Neural progenitor cell (in vitro differentiated cells): Measurements from ENCODE around the gene PDZD4. TPM values are rescaled to one million over a fixed set of nuclear protein-coding genes. Genes with fewer than 3 reads are reported as not detected.

ENCODE experiments used
- DNase-seq: peaks from one replicate; pipeline ENCODE4 v3.0.0-alpha.2; 2016; ENCODE audit warnings: low spot score
- H2AFZ ChIP-seq: fragments of 200-600 bp; sonication (generic); replicated peaks from 2 replicates; pipeline ENCODE4 v1.6.1; 2016; ENCODE audit warnings: antibody characterized with exemption
- H3F3A ChIP-seq: fragments of 200-600 bp; sonication (generic); 2 replicates; pipeline ENCODE4 v1.6.1; 2016; ENCODE audit warnings: antibody characterized with exemption, low read depth
- H3K27ac ChIP-seq: fragments of 200-600 bp; sonication (generic); 2 replicates; pipeline ENCODE4 v1.5.1; 2016; ENCODE audit warnings: mild to moderate bottlenecking
- H3K27me3 ChIP-seq: fragments of 200-600 bp; sonication (generic); 2 replicates; pipeline ENCODE4 v1.6.1; 2016; ENCODE audit warnings: mild to moderate bottlenecking, moderate library complexity
- H3K36me3 ChIP-seq: fragments of 200-600 bp; sonication (generic); 2 replicates; pipeline ENCODE4 v1.5.1; 2016
- H3K4me1 ChIP-seq: fragments of 200-600 bp; sonication (generic); 2 replicates; pipeline ENCODE4 v1.6.1; 2016; ENCODE audit warnings: mixed run types
- H3K4me2 ChIP-seq: fragments of 200-600 bp; sonication (generic); 2 replicates; pipeline ENCODE4 v1.6.1; 2016
- H3K4me3 ChIP-seq: fragments of 200-600 bp; sonication (generic); 2 replicates; pipeline ENCODE4 v1.5.1; 2016
- H3K79me2 ChIP-seq: fragments of 200-600 bp; sonication (generic); 2 replicates; pipeline ENCODE4 v1.6.1; 2016; ENCODE audit warnings: low read depth
- H3K9ac ChIP-seq: fragments of 200-600 bp; sonication (generic); 2 replicates; pipeline ENCODE4 v1.6.1; 2016
- H3K9me3 ChIP-seq: fragments of 200-600 bp; sonication (generic); 2 replicates; pipeline ENCODE4 v1.5.1; 2016; ENCODE audit warnings: low read depth
- H4K20me1 ChIP-seq: fragments of 200-600 bp; sonication (generic); 2 replicates; pipeline ENCODE4 v1.6.1; 2016; ENCODE audit warnings: low read depth
- H3K27ac Mint-ChIP-seq: 3 replicates; pipeline ENCODE4 v1.8.0; 2021; ENCODE audit warnings: mixed read lengths
- H3K27me3 Mint-ChIP-seq: 2 replicates; pipeline ENCODE4 v1.8.0; 2022; ENCODE audit warnings: low read depth, mild to moderate bottlenecking, inconsistent platforms, moderate library complexity, mixed read lengths; ENCODE audit not compliant: insufficient read depth
- H3K36me3 Mint-ChIP-seq: 3 replicates; pipeline ENCODE4 v1.8.0; 2021; ENCODE audit warnings: mixed read lengths
- H3K4me1 Mint-ChIP-seq: 3 replicates; pipeline ENCODE4 v1.8.0; 2021; ENCODE audit warnings: mixed read lengths
- H3K4me3 Mint-ChIP-seq: 3 replicates; pipeline ENCODE4 v1.8.0; 2021; ENCODE audit warnings: mild to moderate bottlenecking, moderate library complexity, mixed read lengths
- H3K9me3 Mint-ChIP-seq: 3 replicates; pipeline ENCODE4 v1.8.0; 2020; ENCODE audit warnings: mixed read lengths
- CTCF ChIP-seq: fragments of 200-600 bp; sonication (generic); IDR thresholded peaks from 2 replicates; pipeline ENCODE4 v1.5.1; 2017; ENCODE audit warnings: antibody characterized with exemption, mild to moderate bottlenecking
- EZH2 ChIP-seq: fragments of 200-600 bp; sonication (generic); IDR thresholded peaks from 2 replicates; pipeline ENCODE4 v1.6.1; 2017; ENCODE audit warnings: antibody characterized with exemption, mild to moderate bottlenecking, moderate library complexity
- EZH2phosphoT487 ChIP-seq: fragments of 200-600 bp; sonication (generic); IDR thresholded peaks from 2 replicates; pipeline ENCODE4 v1.6.1; 2017; ENCODE audit warnings: antibody characterized with exemption
- total RNA-seq: library from RNA; depleted of rRNA; stranded (reverse); fragments of >200 nt; gene quantifications from 2 replicates; pipeline ENCODE4 v1.2.3, GENCODE V29; 2015; ENCODE audit warnings: low replicate concordance

Gene PDZD4
- total RNA-seq, 1 donor from 2014 or later: 1.9 TPM

DNA sequence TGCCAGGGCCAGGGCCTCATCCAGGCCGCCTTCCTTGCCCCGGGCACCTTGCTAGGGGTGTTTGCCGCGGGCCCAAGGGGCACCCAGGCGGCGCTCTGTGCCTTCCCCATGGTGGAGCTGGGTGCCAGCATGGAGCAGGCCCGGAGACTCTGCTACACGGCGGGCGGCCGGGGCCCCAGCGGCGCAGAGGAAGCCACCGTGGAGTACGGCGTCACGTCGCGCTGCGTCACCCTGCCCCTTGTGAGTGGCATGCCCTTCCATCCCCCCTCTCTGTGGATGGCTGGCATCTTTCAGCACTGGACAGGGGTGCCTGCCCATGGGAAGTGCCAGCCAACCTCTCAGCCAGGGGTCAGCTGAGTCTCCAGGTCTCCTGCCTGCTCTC lies 62.7 kb downstream of the PDZD4 start:
- Histone ChIP-seq H3K27me3 (no peaks in the 10 kb centered on the region), H3K36me3 (no peaks in the 10 kb centered on the region), H2AFZ (no peak overlapping the region), H3K79me2 (no peaks in the 10 kb centered on the region), H3K9me3 (no peaks in the 10 kb centered on the region), H3K4me2 (no peak overlapping the region), H3K4me1 (no peaks in the 10 kb centered on the region), H3K27ac (no peak overlapping the region), H3K4me3 (no peak overlapping the region), H3F3A (no peaks in the 10 kb centered on the region), H4K20me1 (no peaks in the 10 kb centered on the region), H3K9ac (no peak overlapping the region)
- Mint-ChIP-seq H3K36me3 (no peaks in the 10 kb centered on the region), H3K9me3 (peaks cover 10% of the 10 kb centered on the region), H3K27ac (no peak overlapping the region), H3K4me3 (no peak overlapping the region), H3K27me3 (no peaks in the 10 kb centered on the region), H3K4me1 (peaks cover 12% of the 10 kb centered on the region)
- TF ChIP-seq CTCF: no peak
- TF ChIP-seq EZH2: no peak
- TF ChIP-seq EZH2phosphoT487: no peak
- no peak for DNase-seq

DNA sequence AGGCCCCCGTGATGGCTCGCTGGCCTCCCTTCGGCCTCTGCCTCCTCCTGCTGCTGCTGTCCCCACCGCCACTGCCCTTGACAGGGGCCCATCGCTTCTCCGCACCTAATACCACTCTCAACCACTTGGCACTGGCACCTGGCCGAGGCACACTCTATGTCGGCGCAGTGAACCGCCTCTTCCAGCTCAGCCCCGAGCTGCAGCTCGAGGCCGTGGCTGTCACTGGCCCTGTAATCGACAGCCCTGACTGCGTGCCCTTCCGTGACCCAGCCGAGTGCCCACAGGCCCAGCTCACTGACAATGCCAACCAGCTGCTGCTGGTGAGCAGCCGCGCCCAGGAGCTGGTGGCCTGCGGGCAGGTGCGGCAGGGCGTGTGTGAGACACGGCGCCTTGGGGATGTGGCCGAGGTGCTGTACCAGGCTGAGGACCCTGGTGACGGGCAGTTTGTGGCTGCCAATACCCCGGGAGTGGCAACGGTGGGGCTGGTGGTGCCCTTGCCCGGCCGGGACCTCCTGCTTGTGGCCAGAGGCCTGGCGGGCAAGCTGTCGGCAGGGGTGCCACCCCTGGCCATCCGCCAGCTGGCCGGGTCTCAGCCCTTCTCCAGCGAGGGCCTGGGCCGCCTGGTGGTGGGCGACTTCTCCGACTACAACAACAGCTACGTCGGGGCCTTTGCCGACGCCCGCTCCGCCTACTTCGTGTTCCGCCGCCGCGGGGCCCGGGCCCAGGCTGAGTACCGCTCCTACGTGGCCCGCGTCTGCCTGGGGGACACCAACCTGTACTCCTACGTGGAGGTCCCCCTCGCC lies 63.3 kb downstream of the PDZD4 start:
- Mint-ChIP-seq H3K4me3 (peak overlapping the region; percentile 67), H3K27ac (peak overlapping the region; percentile 93)
- no peak overlapping the region for H3K27ac ChIP-seq

DNA sequence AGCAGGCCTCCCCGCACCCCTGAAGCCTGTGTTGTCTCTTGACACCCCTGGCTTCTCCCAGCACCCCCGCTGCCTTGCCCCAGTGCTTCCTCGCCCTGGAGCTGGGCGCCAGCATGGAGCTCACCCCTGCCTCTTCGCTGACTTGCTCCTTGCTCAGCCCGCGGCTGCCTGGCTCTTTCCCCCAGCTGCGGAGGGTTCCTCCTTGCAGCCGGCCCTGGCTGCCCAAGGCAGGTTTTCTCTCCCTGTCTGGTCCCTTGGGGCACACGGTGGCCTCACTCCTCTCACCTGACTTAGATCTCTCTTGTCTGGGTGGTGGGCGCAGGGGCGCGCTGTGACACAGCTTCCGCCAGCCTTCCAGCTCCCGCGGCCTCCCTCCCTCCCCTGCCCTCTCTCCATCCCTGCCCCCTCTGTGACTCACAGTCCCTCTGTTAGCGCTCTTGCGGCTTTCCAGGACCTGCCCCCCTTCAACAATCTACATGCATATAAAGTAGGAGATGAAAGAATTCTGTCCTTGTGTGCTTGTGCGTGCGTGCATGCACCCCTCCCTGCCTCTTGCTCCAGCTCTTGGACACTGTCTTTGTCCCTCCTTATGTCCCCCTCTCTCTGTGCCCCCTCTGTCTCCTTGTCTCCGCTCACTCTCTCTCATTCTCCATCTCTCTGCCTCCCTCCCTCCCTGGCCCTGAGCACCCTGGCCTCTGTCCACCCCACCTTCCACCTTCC lies 64.1 kb downstream of the PDZD4 start:
- H3K27ac ChIP-seq: no peak overlapping the region
- Mint-ChIP-seq H3K36me3 (no peaks in the 10 kb centered on the region), H3K9me3 (peaks cover 20% of the 10 kb centered on the region), H3K4me3 (peak overlapping the region; percentile 67), H3K4me1 (peaks cover 12% of the 10 kb centered on the region), H3K27ac (peak overlapping the region; percentile 93), H3K27me3 (no peaks in the 10 kb centered on the region)
- TF ChIP-seq EZH2 (no peak), EZH2phosphoT487 (no peak), CTCF (no peak)
- no peak overlapping the region for H3K4me3 ChIP-seq
- H3K4me2 ChIP-seq: peak overlapping the region; percentile 19
- no peaks in the 10 kb centered on the region for H3K27me3 ChIP-seq
- H4K20me1 ChIP-seq: no peaks in the 10 kb centered on the region
- no peak overlapping the region for H2AFZ ChIP-seq
- no peak overlapping the region for H3K9ac ChIP-seq
- no peaks in the 10 kb centered on the region for H3K4me1 ChIP-seq
- H3K79me2 ChIP-seq: no peaks in the 10 kb centered on the region
- no peaks in the 10 kb centered on the region for H3K36me3 ChIP-seq
- no peaks in the 10 kb centered on the region for H3K9me3 ChIP-seq
- peak; percentile 37 for DNase-seq
- H3F3A ChIP-seq: no peaks in the 10 kb centered on the region

More for the DNA sequence above, 63.3 kb downstream of the PDZD4 start:
- H3F3A ChIP-seq: no peaks in the 10 kb centered on the region
- Mint-ChIP-seq H3K27me3 (no peaks in the 10 kb centered on the region), H3K36me3 (no peaks in the 10 kb centered on the region), H3K9me3 (peaks cover 14% of the 10 kb centered on the region), H3K4me1 (peaks cover 12% of the 10 kb centered on the region)
- H3K79me2 ChIP-seq: no peaks in the 10 kb centered on the region
- H3K4me2 ChIP-seq: no peak overlapping the region
- DNase-seq: no peak
- TF ChIP-seq CTCF: no peak
- TF ChIP-seq EZH2phosphoT487: no peak
- TF ChIP-seq EZH2: no peak
- H2AFZ ChIP-seq: no peak overlapping the region
- H3K27me3 ChIP-seq: no peaks in the 10 kb centered on the region
- H3K9me3 ChIP-seq: no peaks in the 10 kb centered on the region
- no peak overlapping the region for H3K9ac ChIP-seq
- no peaks in the 10 kb centered on the region for H3K36me3 ChIP-seq
- H3K4me3 ChIP-seq: no peak overlapping the region
- no peaks in the 10 kb centered on the region for H4K20me1 ChIP-seq
- H3K4me1 ChIP-seq: no peaks in the 10 kb centered on the region
